ENCODE results near the gene C2orf42.
"Not testable (repeated sequence)": the region's sequence is repeated elsewhere in the genome, so short reads cannot be mapped to it uniquely, and the experiment has no call there.

Gene C2orf42

DNA sequence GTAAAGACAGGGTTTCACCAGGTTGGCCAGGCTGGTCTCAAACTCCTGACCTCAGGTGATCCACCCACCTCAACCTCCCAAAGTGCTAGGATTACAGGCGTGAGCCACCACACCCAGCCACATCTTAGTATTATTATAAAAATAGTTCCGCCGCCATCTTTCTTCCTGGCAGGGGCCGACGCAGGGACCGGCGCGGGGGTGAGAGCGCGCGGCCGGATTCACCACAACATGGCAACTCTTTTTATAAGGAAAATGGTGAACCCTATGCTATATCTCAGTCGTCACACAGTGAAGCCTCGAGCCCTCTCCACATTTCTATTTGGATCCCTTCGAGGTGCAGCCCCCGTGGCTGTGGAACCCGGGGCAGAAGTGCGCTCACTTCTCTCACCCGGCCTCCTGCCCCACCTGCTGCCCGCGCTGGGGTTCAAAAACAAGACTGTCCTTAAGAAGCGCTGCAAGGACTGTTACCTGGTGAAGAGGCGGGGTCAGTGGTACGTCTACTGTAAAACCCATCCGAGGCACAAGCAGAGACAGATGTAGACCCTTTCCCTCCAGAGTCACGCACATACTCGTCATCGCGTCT is 88.4 kb downstream of the C2orf42 start:
- DNase-seq: not testable (repeated sequence)

- DNase-seq: not testable (repeated sequence)
Measured at GRCh38 chr2:70101686-70102085, 89.1 kb downstream of the C2orf42 start.

- no peak for DNase-seq
Measured at GRCh38 chr2:70101174-70101573, 89.6 kb downstream of the C2orf42 start.
